HFFc6 (cell line): ENCODE measurements around the gene KLHL42. TPM values are rescaled to one million over a fixed set of nuclear protein-coding genes. Genes with fewer than 3 reads are reported as not detected.

Experiments used
- DNase-seq: peaks from one replicate; pipeline ENCODE4 v3.0.0-alpha.2; 2018
- H3K27ac Mint-ChIP-seq: 2 replicates; pipeline ENCODE4 v1.8.0; 2020; ENCODE audit warnings: mild to moderate bottlenecking, mixed read lengths
- H3K27me3 Mint-ChIP-seq: 2 replicates; pipeline ENCODE4 v1.8.0; 2021; ENCODE audit warnings: mild to moderate bottlenecking, moderate library complexity, mixed read lengths; ENCODE audit not compliant: insufficient read depth
- H3K36me3 Mint-ChIP-seq: 2 replicates; pipeline ENCODE4 v1.8.0; 2021; ENCODE audit warnings: low read depth, mixed read lengths
- H3K4me1 Mint-ChIP-seq: 2 replicates; pipeline ENCODE4 v1.8.0; 2020; ENCODE audit warnings: low read depth, mixed read lengths
- H3K4me3 Mint-ChIP-seq: 2 replicates; pipeline ENCODE4 v1.8.0; 2020; ENCODE audit warnings: mild to moderate bottlenecking, moderate library complexity, mixed read lengths
- H3K9me3 Mint-ChIP-seq: 2 replicates; pipeline ENCODE4 v1.8.0; 2020; ENCODE audit warnings: mild to moderate bottlenecking, mixed read lengths
- CTCF ChIP-seq: fragments of 200-600 bp; sonication (generic); IDR thresholded peaks from 2 replicates; pipeline ENCODE4 v1.5.0; 2021; ENCODE audit warnings: antibody characterized with exemption, mild to moderate bottlenecking
- total RNA-seq, 6 experiments: library from RNA; stranded (reverse); fragmentation: NEBNext Ultra II Directional; extraction: Animal tissue kit (Norgen Biotek cat#: 25700); gene quantifications; 2 replicates in 1 of 6; 3 replicates in 5 of 6; pipeline ENCODE4 v1.2.3, GENCODE V29; 2021

The KLHL42 gene
- total RNA-seq, 6 experiments from 2014 or later, result 17.6 to 24.7 (median 19.3) TPM

- Mint-ChIP-seq H3K9me3 (no peaks in the 10 kb centered on the region), H3K27me3 (no peaks in the 10 kb centered on the region; the same call in none of the 2 replicates), H3K36me3 (no peaks in the 10 kb centered on the region), H3K4me1 (peaks cover 47% of the 10 kb centered on the region), H3K27ac (peak overlapping the region; percentile 66), H3K4me3 (peak overlapping the region; percentile 69)
- DNase-seq, result peak; percentile 78
- TF ChIP-seq CTCF, result no peak
These were observed 7.5 kb upstream of the KLHL42 start for GRCh38 chr12:27772328-27773049.

GRCh38 chr12:27777141-27777540 lies 2.9 kb upstream of the KLHL42 start:
- Mint-ChIP-seq H3K4me1 (peaks cover 39% of the 10 kb centered on the region), H3K36me3 (peaks cover 7% of the 10 kb centered on the region), H3K9me3 (no peaks in the 10 kb centered on the region), H3K27ac (no peak overlapping the region), H3K27me3 (peaks cover 1% of the 10 kb centered on the region; the same call in 1 of the 2 replicates), H3K4me3 (no peak overlapping the region)
- no peak for TF ChIP-seq CTCF
- no peak for DNase-seq

GRCh38 chr12:27778206-27778605 lies 1.8 kb upstream of the KLHL42 start:
- H3K9me3 Mint-ChIP-seq, result no peaks in the 10 kb centered on the region
- H3K4me1 Mint-ChIP-seq, result peaks cover 39% of the 10 kb centered on the region
- no peak overlapping the region for H3K27ac Mint-ChIP-seq
- TF ChIP-seq CTCF, result no peak
- H3K36me3 Mint-ChIP-seq, result peaks cover 15% of the 10 kb centered on the region
- peaks cover 1% of the 10 kb centered on the region; the same call in 1 of the 2 replicates for H3K27me3 Mint-ChIP-seq
- no peak for DNase-seq
- no peak overlapping the region for H3K4me3 Mint-ChIP-seq

GRCh38 chr12:27779416-27779919 lies 565 bp upstream of the KLHL42 start:
- Mint-ChIP-seq H3K27ac (peak overlapping the region; percentile 97), H3K9me3 (no peaks in the 10 kb centered on the region), H3K36me3 (peaks cover 18% of the 10 kb centered on the region), H3K4me1 (peaks cover 35% of the 10 kb centered on the region), H3K4me3 (peak overlapping the region; percentile 95), H3K27me3 (peaks cover 1% of the 10 kb centered on the region; the same call in 1 of the 2 replicates)
- DNase-seq, result no peak
- no peak for TF ChIP-seq CTCF

GRCh38 chr12:27780612-27781408 lies 777 bp downstream of the KLHL42 start:
- TF ChIP-seq CTCF, result no peak
- Mint-ChIP-seq H3K27ac (peak overlapping the region; percentile 57), H3K36me3 (peaks cover 25% of the 10 kb centered on the region), H3K4me1 (peaks cover 49% of the 10 kb centered on the region), H3K9me3 (no peaks in the 10 kb centered on the region), H3K27me3 (peaks cover 1% of the 10 kb centered on the region; the same call in 1 of the 2 replicates), H3K4me3 (peak overlapping the region; percentile 88)
- DNase-seq, result peak; percentile 27
